Mucosa of gallbladder (tissue), 1 donor: Measurements from ENCODE around the gene CA5B. TPM values are rescaled to one million over a fixed set of nuclear protein-coding genes. Genes with fewer than 3 reads are reported as not detected.
"Not testable (repeated sequence)": the region's sequence is repeated elsewhere in the genome, so short reads cannot be mapped to it uniquely, and the experiment has no call there.

Experiments
- DNase-seq: peaks from one replicate; pipeline ENCODE4 v3.0.0-alpha.2; 2020; ENCODE audit warnings: low spot score
- total RNA-seq: library from RNA; stranded (reverse); gene quantifications from one replicate; pipeline ENCODE4 v1.2.1, GENCODE V29; 2021
- donor health status: DM: no; HTN: no; CAD: no.

CA5B gene
- total RNA-seq, 1 donor from 2014 or later, result 9.4 TPM

DNA sequence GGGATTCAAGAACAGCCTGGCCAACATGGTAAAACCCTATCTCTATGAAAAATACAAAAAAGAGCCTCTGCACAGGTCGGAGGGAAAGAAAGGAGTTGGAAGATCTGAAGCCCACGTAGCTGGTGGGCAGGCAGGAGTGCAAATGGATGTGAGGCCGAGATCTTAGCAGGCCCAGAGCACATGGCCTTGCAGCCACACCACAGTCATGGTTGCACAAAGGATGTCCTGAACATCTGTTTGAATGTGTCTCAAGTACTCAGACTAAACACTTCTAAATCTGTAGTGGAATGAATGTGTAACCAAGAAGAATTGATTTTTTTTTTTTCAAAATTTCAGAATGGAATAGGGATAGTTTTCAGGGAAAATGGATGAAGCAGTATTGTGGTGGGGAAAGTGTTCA lies 10.8 kb downstream of the CA5B start:
- no peak for DNase-seq

GRCh38 chrX:15749642-15750610 lies 11.9 kb downstream of the CA5B start:
- DNase-seq, result peak; percentile 17

- DNase-seq, result no peak
Measured at GRCh38 chrX:15750611-15751154, 12.6 kb downstream of the CA5B start.

DNA sequence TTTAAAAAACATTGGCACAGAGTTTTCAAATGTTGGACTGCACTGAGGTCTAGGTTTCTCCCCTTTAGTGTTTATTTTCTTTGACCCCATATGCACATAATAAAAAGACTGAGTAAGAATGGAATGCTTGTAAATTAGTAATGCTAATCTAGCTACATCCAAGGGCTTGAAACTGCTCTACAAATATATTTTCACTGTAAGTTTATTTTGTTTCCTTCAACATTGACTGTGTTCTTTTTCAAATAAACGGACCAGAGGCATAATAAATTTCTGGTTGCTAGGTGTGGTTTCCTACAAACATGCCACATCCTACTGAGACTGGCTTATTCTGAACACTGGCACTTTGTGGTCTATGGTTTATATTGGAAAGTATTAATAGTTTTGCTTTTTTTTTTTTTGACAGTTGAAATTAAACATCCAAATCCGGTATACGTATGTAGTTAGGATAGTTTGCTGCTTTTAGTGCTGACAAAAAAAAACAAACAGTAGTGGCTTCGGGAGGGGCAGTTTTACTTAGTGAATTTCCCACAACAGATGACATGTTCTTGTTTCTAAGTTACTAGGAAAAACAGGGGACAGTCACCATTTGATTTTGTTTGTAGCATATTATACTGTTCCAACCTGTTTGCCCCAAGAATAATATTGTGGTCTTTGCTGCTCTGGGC lies 13.2 kb downstream of the CA5B start:
- no peak for DNase-seq

DNA sequence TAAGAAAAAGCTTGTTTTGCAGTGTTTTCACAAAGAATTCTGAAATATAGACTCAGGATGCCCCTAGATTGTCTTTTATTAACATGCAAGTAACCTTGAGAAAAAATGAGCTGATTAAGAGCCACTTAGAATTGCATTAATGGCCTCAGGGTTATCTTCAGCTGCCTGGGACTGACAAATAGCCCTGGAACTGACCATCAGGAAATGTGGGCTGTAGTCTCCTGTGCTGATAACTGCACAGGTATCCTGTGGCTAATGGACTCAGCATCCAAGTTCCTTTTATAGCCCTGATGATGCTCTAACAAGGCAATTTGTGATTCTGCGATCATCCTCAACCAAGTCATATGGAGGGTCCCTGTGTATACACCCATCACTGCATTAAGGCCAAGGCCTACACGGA lies 17.0 kb downstream of the CA5B start:
- no peak for DNase-seq

GRCh38 chrX:15758140-15758539 lies 20.1 kb downstream of the CA5B start:
- DNase-seq, result no peak

GRCh38 chrX:15759886-15760285 lies 21.8 kb downstream of the CA5B start:
- not testable (repeated sequence) for DNase-seq

DNA sequence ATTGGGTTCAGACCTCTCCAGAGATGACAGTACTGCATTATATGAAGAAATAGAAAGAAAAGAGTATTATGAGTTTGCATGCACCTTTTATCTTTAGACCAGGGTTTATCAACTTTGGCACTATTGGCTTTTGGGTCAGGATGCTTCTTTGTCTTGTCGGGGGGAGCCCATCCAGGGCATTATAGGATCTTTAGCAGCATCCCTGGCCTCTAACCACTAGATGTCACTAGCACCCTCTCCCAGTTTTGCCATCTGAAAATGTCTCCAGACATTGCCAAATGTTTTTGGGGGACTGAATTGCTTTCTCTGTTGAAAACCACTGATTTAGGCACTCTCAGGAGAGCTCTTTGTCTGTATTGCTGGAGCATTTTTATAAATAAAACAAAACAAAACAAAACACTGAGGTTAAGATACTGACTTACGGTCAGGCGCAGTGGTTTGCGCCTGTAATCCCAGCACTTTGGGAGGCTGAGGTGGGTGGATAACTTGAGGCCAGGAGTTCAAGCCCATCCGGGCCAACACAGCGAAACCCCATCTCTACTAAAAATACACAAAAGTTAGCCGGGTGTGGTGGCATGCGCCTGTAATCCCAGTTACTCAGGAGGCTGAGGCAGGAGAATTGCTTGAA lies 23.6 kb downstream of the CA5B start:
- DNase-seq, result peak; percentile 19

DNA sequence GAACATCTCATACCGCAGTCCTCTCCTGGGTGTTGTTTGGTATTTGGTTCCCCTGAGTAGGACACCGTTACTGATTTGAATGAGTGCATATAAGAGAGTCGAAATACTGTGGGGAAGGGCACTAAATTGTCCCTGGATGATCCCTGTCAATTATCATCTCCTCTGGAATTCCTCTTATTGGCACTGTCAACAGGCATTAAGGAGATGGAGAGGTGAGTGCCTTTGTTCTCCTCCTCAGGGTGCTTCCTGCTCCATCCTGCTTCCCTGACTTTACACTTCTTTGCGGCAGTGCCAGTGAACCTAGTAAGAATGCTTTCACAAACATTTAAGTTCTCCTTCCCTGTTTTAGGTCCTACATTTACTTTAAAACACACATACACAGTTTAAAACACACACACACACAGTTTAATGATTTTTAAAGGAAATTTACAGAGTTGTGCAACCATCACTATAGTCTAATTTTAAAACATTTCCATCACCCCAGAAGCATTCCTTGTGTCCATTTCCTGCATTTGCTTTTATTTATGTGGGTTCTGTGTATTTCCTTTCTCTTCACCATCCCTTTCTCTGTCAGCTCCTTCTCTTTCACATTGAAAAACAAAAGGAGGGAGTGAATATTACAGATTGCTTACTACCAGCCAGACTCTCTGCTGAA lies 31.4 kb downstream of the CA5B start:
- DNase-seq, result no peak

- DNase-seq, result no peak
Measured at GRCh38 chrX:15781961-15782699, 44.1 kb downstream of the CA5B start.

GRCh38 chrX:15785176-15785750 lies 47.2 kb downstream of the CA5B start:
- DNase-seq, result no peak

GRCh38 chrX:15786915-15787314 lies 48.8 kb downstream of the CA5B start:
- no peak for DNase-seq

- peak; percentile 89 for DNase-seq
Measured at GRCh38 chrX:15789979-15790768, 52.1 kb downstream of the CA5B start, which contains the start of gene ZRSR2. ZRSR2 (plus strand) TSS chrX:15790484; CDS start chrX:15790496, 12 bp downstream.

DNA sequence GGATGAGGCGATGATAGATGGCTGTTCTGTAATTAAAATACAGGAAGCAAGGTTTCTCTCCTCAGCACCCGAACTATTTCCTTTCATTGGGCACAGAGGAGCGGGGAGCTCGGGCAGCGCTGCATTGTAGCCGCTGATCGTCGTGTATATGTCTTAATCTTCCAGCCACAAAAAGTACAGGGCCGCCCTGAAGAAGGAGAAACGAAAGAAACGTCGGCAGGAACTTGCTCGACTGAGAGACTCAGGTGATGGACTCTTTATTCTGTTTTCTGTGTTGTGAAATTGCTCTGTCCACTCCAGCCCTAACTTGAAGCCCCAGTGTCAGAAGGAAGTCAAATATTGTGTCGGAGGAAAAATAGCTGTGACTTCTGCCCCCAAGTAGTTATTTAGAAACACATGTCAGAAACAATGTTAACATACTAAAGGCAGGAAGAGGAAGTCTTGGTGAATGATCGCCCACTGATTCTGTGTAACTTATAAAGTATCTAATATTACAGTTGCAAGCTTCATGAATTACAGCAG lies 52.8 kb downstream of the CA5B start:
- no peak for DNase-seq

DNA sequence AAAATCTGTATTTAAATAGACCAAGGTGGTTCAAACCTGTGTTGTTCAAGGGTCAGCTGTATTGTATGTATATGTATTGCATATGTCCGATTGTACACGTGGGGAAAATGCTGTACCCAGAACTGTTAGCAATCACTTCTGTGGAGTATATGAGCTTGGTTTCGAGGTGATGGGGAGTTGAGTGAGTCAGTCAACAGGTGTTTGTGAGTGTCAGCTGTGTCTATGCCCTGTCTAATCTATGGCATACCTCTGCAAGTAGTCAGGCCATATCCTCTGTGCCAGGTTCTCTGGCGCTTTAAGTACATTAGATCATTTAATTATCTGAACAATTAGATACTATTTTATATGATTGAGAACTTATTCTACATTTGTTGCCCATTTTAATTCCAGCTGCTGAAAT lies 59.6 kb downstream of the CA5B start:
- no peak for DNase-seq

DNA sequence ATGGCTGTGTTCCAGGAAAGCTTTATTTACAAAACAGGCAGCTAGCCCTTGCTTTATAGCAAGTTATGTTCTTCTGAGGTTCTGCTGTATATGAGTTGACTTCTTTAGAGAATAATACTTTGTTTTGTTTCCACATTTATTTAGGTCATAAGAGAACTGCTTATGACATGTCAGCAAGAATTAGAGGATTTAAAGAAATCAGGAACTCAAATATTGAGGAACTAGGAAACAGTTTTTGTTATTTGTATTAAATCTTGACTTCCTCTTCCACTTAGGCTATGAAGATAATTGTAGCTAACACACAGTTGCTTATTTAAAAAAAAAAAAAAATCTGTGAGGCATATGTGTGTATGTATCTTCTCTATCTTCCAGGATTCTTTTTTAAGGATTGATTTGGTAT lies 66.5 kb downstream of the CA5B start:
- no peak for DNase-seq

- DNase-seq, result no peak
Measured at GRCh38 chrX:15808254-15808653, 70.2 kb downstream of the CA5B start.

- DNase-seq, result no peak
Measured at GRCh38 chrX:15812192-15812938, 74.3 kb downstream of the CA5B start.

DNA sequence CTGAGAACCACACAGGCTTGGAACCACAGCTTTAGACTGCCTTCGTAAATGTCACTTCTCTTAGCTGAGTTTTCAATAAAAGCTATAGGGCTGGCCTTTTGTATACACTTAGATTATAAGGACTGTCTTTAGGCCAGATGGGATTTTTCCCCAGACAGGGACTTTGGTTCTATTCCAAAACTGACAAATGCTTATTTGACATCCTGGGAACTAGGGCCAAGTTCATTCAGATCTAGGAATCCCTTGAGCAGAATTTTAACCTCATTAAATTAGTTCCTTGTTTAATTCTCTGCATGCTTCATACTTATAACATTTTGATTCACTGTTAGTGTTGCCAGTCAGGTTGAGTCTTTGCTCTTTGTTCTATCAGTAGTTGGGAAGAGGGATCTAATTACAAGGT lies 75.3 kb downstream of the CA5B start:
- no peak for DNase-seq
